ENCODE results near the gene HRH1. TPM values are rescaled to one million over a fixed set of nuclear protein-coding genes. Genes with fewer than 3 reads are reported as not detected.
A peak's percentile ranks its signal among the peaks of the same experiment; 100 is the strongest.

The HRH1 gene
- total RNA-seq, 2 experiments from 2014 or later: not detected

DNA sequence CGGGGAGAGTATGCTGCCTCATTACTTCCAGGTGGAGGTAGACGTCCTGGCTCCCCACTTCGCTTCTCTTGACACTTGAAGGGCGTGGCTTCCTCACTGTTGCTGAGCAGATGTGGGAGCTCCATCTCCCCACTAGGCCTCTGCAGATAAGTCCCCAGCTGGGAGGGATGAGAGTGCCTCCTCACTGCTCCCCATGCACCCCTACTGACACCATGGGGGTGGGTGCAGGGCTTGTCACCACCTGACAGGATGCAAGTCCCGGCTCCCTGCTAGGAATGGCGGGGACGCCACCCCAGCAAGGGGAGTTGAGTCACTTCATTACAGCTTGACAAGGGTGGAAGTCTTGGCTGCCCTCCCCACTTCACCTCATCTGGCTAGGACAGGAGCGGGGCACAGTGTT is 81.1 kb downstream of the HRH1 start:
- H3K27ac Mint-ChIP-seq: no peak overlapping the region
- Histone ChIP-seq H3K36me3 (ENCODE audit: insufficient read depth, low read length) (no peaks in the 10 kb centered on the region), H3K4me1 (ENCODE audit: insufficient read depth, low read length) (no peaks in the 10 kb centered on the region), H3K4me3 (ENCODE audit: low read length) (no peak overlapping the region), H3K9me3 (ENCODE audit: control insufficient read depth in 1 of 2, insufficient read depth in 1 of 2, low read length in 2 of 2) (no peaks in the 10 kb centered on the region), H3K27ac (ENCODE audit: low read depth in 1 of 2, low read length in 2 of 2) (no peak overlapping the region), H3K27me3 (ENCODE audit: control insufficient read depth in 1 of 2, insufficient read depth in 2 of 2, low read length in 2 of 2) (peaks cover 0 to 7% of the 10 kb centered on the region in 2 experiments)
- H3K9me3 Mint-ChIP-seq: no peaks in the 10 kb centered on the region
- ChIA-PET CTCF (no interaction called here), POLR2A (no interaction called here)
- H3K4me1 Mint-ChIP-seq (ENCODE audit: low read depth): no peaks in the 10 kb centered on the region
- H3K4me3 Mint-ChIP-seq: no peak overlapping the region
- no peak for ATAC-seq (ENCODE audit: poor library complexity)
- peaks cover 8% of the 10 kb centered on the region for H3K27me3 Mint-ChIP-seq
- no peak for DNase-seq
- intact Hi-C loops (cut with DNase I, micrococcal nuclease): no loop called here
- H3K36me3 Mint-ChIP-seq (ENCODE audit: low read depth): no peaks in the 10 kb centered on the region
- TF ChIP-seq, protein P1, sequence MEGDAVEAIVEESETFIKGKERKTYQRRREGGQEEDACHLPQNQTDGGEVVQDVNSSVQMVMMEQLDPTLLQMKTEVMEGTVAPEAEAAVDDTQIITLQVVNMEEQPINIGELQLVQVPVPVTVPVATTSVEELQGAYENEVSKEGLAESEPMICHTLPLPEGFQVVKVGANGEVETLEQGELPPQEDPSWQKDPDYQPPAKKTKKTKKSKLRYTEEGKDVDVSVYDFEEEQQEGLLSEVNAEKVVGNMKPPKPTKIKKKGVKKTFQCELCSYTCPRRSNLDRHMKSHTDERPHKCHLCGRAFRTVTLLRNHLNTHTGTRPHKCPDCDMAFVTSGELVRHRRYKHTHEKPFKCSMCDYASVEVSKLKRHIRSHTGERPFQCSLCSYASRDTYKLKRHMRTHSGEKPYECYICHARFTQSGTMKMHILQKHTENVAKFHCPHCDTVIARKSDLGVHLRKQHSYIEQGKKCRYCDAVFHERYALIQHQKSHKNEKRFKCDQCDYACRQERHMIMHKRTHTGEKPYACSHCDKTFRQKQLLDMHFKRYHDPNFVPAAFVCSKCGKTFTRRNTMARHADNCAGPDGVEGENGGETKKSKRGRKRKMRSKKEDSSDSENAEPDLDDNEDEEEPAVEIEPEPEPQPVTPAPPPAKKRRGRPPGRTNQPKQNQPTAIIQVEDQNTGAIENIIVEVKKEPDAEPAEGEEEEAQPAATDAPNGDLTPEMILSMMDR (IDR thresholded peaks at IDR 0.05): no peak

DNA sequence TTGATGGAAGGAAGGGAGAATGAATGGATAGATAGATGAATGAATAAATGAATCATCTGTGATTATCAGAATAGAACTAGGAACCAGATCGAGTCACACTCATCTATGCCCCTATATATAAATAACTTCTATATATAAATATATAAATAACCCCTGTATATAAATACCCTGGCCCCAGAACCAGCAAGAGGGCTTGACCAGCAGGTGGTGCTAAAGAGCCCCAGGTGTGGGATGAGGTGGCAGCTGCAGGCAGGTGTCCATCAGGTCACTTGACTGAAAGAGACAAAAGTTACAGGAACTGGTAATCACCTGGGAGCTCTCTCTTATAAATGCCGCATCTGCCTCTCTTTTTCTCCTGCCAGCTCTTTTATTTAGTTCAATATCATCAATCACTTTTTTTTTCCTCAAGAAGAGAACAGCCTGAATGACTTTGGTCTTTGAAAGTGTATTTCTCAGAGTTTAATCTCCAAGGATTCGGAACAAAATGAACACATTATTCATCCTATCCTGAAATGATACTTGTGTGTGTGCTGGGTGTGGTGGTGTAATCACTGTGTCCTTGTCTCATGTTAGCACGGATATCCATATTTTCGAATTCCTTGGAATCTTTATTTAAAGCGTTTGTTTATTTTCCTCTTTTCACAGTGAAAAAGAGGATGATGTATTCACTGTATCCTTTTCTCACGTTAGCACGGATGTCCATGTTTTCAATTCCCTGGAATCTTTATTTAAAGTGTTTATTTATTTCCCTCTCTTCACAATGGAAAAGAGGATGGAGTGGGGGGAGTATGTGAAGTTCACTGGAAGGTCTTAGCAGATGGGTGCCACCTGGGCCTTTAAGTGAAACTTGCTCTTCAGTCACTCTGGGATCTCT is 82.5 kb downstream of the HRH1 start:
- intact Hi-C loops (cut with DNase I, micrococcal nuclease): loop anchor here (1.0 to 2.0 kb wide), 4 partner anchors 54 to 416 kb away; no protein-coding TSS in a partner anchor
- peak; percentile 66 for ATAC-seq (ENCODE audit: poor library complexity)
- Histone ChIP-seq H3K36me3 (ENCODE audit: insufficient read depth, low read length) (no peaks in the 10 kb centered on the region), H3K4me3 (ENCODE audit: low read length) (no peak overlapping the region), H3K27me3 (ENCODE audit: control insufficient read depth in 1 of 2, insufficient read depth in 2 of 2, low read length in 2 of 2) (peaks cover 0 to 7% of the 10 kb centered on the region in 2 experiments), H3K9me3 (ENCODE audit: control insufficient read depth in 1 of 2, insufficient read depth in 1 of 2, low read length in 2 of 2) (no peaks in the 10 kb centered on the region), H3K4me1 (ENCODE audit: insufficient read depth, low read length) (no peaks in the 10 kb centered on the region), H3K27ac (ENCODE audit: low read depth in 1 of 2, low read length in 2 of 2) (no peak overlapping the region)
- Mint-ChIP-seq H3K27me3 (peaks cover 8% of the 10 kb centered on the region), H3K4me3 (no peak overlapping the region), H3K27ac (no peak overlapping the region), H3K4me1 (ENCODE audit: low read depth) (no peaks in the 10 kb centered on the region), H3K36me3 (ENCODE audit: low read depth) (no peaks in the 10 kb centered on the region), H3K9me3 (no peaks in the 10 kb centered on the region)
- POLR2A ChIA-PET: interaction anchor here (0.6 to 1.5 kb wide), 3 partner anchors 35 to 375 kb away, joined by 3 to 6 read pairs (median 6); partner anchors contain the start of gene ATG7
- DNase-seq: peak; percentile 68 to 87 (median 74)
- TF ChIP-seq, protein P1 (IDR thresholded peaks at IDR 0.05): peak; percentile 89
- CTCF ChIA-PET: interaction anchor here (0.6 to 1.5 kb wide), 7 partner anchors 11 to 415 kb away, joined by 3 to 19 read pairs (median 3); no protein-coding TSS in a partner anchor

DNA sequence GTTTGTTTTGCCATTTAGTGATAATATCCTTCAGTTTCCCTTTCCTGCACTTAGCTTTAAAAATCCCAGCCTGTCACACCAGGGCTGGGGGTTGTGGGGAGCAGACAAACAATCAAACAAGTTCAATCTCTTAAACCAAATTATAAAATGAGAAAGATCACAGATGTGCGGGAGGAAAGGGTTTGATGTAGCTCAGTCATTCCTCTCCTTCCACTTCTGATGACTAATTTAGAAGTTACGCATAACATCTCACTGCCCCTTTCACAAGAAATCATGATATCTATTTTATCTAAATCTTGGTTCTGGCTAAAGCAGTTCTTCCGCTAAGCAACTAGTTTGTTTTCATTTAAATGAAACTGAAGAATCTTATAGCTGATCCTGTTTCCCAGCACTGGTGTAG is 83.8 kb downstream of the HRH1 start:
- no peaks in the 10 kb centered on the region for H3K36me3 ChIP-seq (ENCODE audit: insufficient read depth, low read length)
- TF ChIP-seq, protein P1 (IDR thresholded peaks at IDR 0.05): no peak
- ChIA-PET POLR2A (no interaction called here), CTCF (interaction anchor here (1.2 kb wide), 1 partner anchor 21 kb away, joined by 3 read pairs; no protein-coding TSS in a partner anchor)
- no peak for DNase-seq
- Mint-ChIP-seq H3K4me3 (no peak overlapping the region), H3K27ac (no peak overlapping the region), H3K36me3 (ENCODE audit: low read depth) (no peaks in the 10 kb centered on the region), H3K9me3 (no peaks in the 10 kb centered on the region), H3K4me1 (ENCODE audit: low read depth) (no peaks in the 10 kb centered on the region), H3K27me3 (peaks cover 8% of the 10 kb centered on the region)
- no peaks in the 10 kb centered on the region for H3K4me1 ChIP-seq (ENCODE audit: insufficient read depth, low read length)
- H3K27me3 ChIP-seq (ENCODE audit: control insufficient read depth in 1 of 2, insufficient read depth in 2 of 2, low read length in 2 of 2): peaks cover 0 to 7% of the 10 kb centered on the region in 2 experiments
- no peaks in the 10 kb centered on the region for H3K9me3 ChIP-seq (ENCODE audit: control insufficient read depth in 1 of 2, insufficient read depth in 1 of 2, low read length in 2 of 2)
- no peak overlapping the region for H3K27ac ChIP-seq (ENCODE audit: low read depth in 1 of 2, low read length in 2 of 2)
- ATAC-seq (ENCODE audit: poor library complexity): no peak
- intact Hi-C loops (cut with DNase I, micrococcal nuclease): no loop called here
- H3K4me3 ChIP-seq (ENCODE audit: low read length): no peak overlapping the region

Measured in CD4-positive, alpha-beta T cell (primary cell).